ENCODE data around the gene SFTPA2. TPM values are rescaled to one million over a fixed set of nuclear protein-coding genes. Genes with fewer than 3 reads are reported as not detected.
"Not testable (repeated sequence)": the region's sequence is repeated elsewhere in the genome, so short reads cannot be mapped to it uniquely, and the experiment has no call there.

The SFTPA2 gene
- total RNA-seq (2014; rRNA removed; shearing (Covaris generic)) = 0.15 TPM in 1 of 2 replicates, not detected in the other

GRCh38 chr10:79560160-79560709, at the start of gene SFTPA2:
TSS of gene SFTPA2 (minus strand) at chr10:79560407. CDS start at chr10:79559483, 924 bp downstream.
- no peak for DNase-seq (ENCODE audit: low read depth)

GRCh38 chr10:79608505-79609375, 48.5 kb upstream of the SFTPA2 start:
- DNase-seq (ENCODE audit: low read depth) = peak; percentile 8

GRCh38 chr10:79605308-79605707, 45.1 kb upstream of the SFTPA2 start:
- DNase-seq (ENCODE audit: low read depth) = no peak

GRCh38 chr10:79604294-79604693, 44.1 kb upstream of the SFTPA2 start:
- no peak for DNase-seq (ENCODE audit: low read depth)

GRCh38 chr10:79602953-79603352, 42.7 kb upstream of the SFTPA2 start:
- no peak for DNase-seq (ENCODE audit: low read depth)

- DNase-seq (ENCODE audit: low read depth) = no peak
Measured at GRCh38 chr10:79601939-79602338, 41.7 kb upstream of the SFTPA2 start.

- not testable (repeated sequence) for DNase-seq (ENCODE audit: low read depth)
Measured at GRCh38 chr10:79599644-79600043, 39.4 kb upstream of the SFTPA2 start.

GRCh38 chr10:79595510-79595909, 35.3 kb upstream of the SFTPA2 start:
- DNase-seq (ENCODE audit: low read depth) = no peak

- DNase-seq (ENCODE audit: low read depth) = not testable (repeated sequence)
Measured at GRCh38 chr10:79594565-79594964, 34.4 kb upstream of the SFTPA2 start.

GRCh38 chr10:79593377-79593776, 33.2 kb upstream of the SFTPA2 start:
- DNase-seq (ENCODE audit: low read depth) = no peak

GRCh38 chr10:79588800-79589199, 28.6 kb upstream of the SFTPA2 start:
- DNase-seq (ENCODE audit: low read depth) = no peak

- no peak for DNase-seq (ENCODE audit: low read depth)
Measured at GRCh38 chr10:79586933-79587332, 26.7 kb upstream of the SFTPA2 start.

- no peak for DNase-seq (ENCODE audit: low read depth)
Measured at GRCh38 chr10:79585870-79586527, 25.8 kb upstream of the SFTPA2 start.

GRCh38 chr10:79583488-79584024, 23.3 kb upstream of the SFTPA2 start:
- DNase-seq (ENCODE audit: low read depth) = no peak

GRCh38 chr10:79582954-79583353, 22.7 kb upstream of the SFTPA2 start:
- not testable (repeated sequence) for DNase-seq (ENCODE audit: low read depth)

GRCh38 chr10:79582096-79582495, 21.9 kb upstream of the SFTPA2 start:
- no peak for DNase-seq (ENCODE audit: low read depth)

- DNase-seq (ENCODE audit: low read depth) = no peak
Measured at GRCh38 chr10:79581044-79581443, 20.8 kb upstream of the SFTPA2 start.

- DNase-seq (ENCODE audit: low read depth) = no peak
Measured at GRCh38 chr10:79579361-79579760, 19.2 kb upstream of the SFTPA2 start.

GRCh38 chr10:79570624-79571023, 10.4 kb upstream of the SFTPA2 start:
- not testable (repeated sequence) for DNase-seq (ENCODE audit: low read depth)

GRCh38 chr10:79563426-79563825, 3.2 kb upstream of the SFTPA2 start:
- no peak for DNase-seq (ENCODE audit: low read depth)

GRCh38 chr10:79562135-79562756, 2.0 kb upstream of the SFTPA2 start:
- DNase-seq (ENCODE audit: low read depth) = peak; percentile 59

GRCh38 chr10:79561257-79561656, 1.1 kb upstream of the SFTPA2 start:
- no peak for DNase-seq (ENCODE audit: low read depth)

Data from M059J (cell line).